Dermis blood vessel endothelial cell (primary cell): ENCODE data around the gene TMED3. TPM values are rescaled to one million over a fixed set of nuclear protein-coding genes. Genes with fewer than 3 reads are reported as not detected.

Experiments used
- total RNA-seq: library from RNA; depleted of rRNA; stranded (reverse); fragments of >200 nt; gene quantifications from 2 replicates; pipeline ENCODE4 v1.2.3, GENCODE V29; 2014

Gene TMED3
- total RNA-seq, 1 donor from 2014 or later, result 173 TPM

Other genes starting within 250 kb of the TMED3 start
- 0.33 and 2.2 TPM in 2 replicates for gene RASGRF1, start 220.3 kb upstream of the TMED3 start, total RNA-seq
- not detected in 2 replicates for gene ANKRD34C, start 28.4 kb upstream of the TMED3 start, total RNA-seq
- gene MINAR1, start 121.2 kb downstream of the TMED3 start, total RNA-seq, result 0.47 and 0.51 TPM in 2 replicates